Heart left ventricle (tissue), 16 donors: ENCODE measurements around the gene CEP112. TPM values are rescaled to one million over a fixed set of nuclear protein-coding genes. Genes with fewer than 3 reads are reported as not detected.

ENCODE experiments used
- ATAC-seq, 4 donors: fragments of 200-7000 bp; cut with Tn5 transposase; one replicate each; pipeline ENCODE4 v1.9.1; 2020 to 2022; ENCODE audit warnings: moderate library complexity in 4 of 4, mild to moderate bottlenecking in 3 of 4, moderate number of reproducible peaks in 1 of 4
- DNase-seq, 5 donors: peaks; one replicate each; pipeline ENCODE4 v3.0.0-alpha.2; 2020
- H3K27ac ChIP-seq, 12 donors: fragments of 200-600 bp; sonication (generic) in 4 of 12; one replicate each; pipeline versions ENCODE4 v1.5.0 to v1.8.0; 2016 to 2022; ENCODE audit warnings: mild to moderate bottlenecking in 2 of 12
- H3K27me3 ChIP-seq, 9 donors: fragments of 200-600 bp; sonication (generic) in 2 of 9; one replicate each; pipeline versions ENCODE4 v1.5.1 to v1.8.0; 2016 to 2022; ENCODE audit warnings: mild to moderate bottlenecking in 3 of 9
- H3K36me3 ChIP-seq, 9 donors: fragments of 200-600 bp; sonication (generic) in 2 of 9; one replicate each; pipeline versions ENCODE4 v1.5.0 to v1.8.0; 2018 to 2022; ENCODE audit warnings: mild to moderate bottlenecking in 2 of 9
- H3K4me1 ChIP-seq, 12 donors: fragments of 200-600 bp; sonication (generic) in 4 of 12; one replicate each; pipeline versions ENCODE4 v1.5.0 to v1.8.0; 2016 to 2022; ENCODE audit warnings: mild to moderate bottlenecking in 3 of 12
- H3K4me3 ChIP-seq, 12 donors: fragments of 200-600 bp; sonication (generic) in 4 of 12; one replicate each; pipeline versions ENCODE4 v1.5.0 to v1.8.0; 2017 to 2022; ENCODE audit warnings: mild to moderate bottlenecking in 9 of 12, moderate library complexity in 4 of 12
- H3K9me3 ChIP-seq, 12 donors: fragments of 200-600 bp; sonication (generic) in 4 of 12; one replicate each; pipeline versions ENCODE4 v1.5.0 to v1.8.0; 2016 to 2022; ENCODE audit warnings: mild to moderate bottlenecking in 1 of 12
- CTCF ChIP-seq, 12 donors: fragments of 200-600 bp; sonication (generic) in 4 of 12; IDR thresholded peaks; one replicate each; pipeline versions ENCODE4 v1.5.0 to v1.8.0; 2018 to 2022; ENCODE audit warnings: antibody characterized with exemption in 12 of 12, mild to moderate bottlenecking in 5 of 12
- POLR2A ChIP-seq, 2 donors: fragments of 450-650 bp; IDR thresholded peaks; one replicate each; pipeline ENCODE4 v1.6.1; 2017; ENCODE audit warnings: antibody characterized with exemption in 2 of 2, mild to moderate bottlenecking in 2 of 2, moderate library complexity in 2 of 2
- WGBS, 4 donors: extraction: QIAGEN DNeasy Blood & Tissue Kit in 2 of 4; methylation state at CpG; one replicate each; pipeline versions ENCODE4 v1.1.5 to v1.1.7; 2013 to 2018; 5-methylcytosine and 5-hydroxymethylcytosine counted together
- intact Hi-C, 10 donors: fragments of 100-400 bp; cut with DNase I; formaldehyde crosslinking; loops; one replicate each; pipeline versions ENCODE4 v1.11.1 to v1.14.2; 2022
- polyA plus RNA-seq, 2 donors: library from polyadenylated mRNA; stranded (reverse); fragments of 200-250 nt; gene quantifications; one replicate each; pipeline ENCODE4 v1.2.3, GENCODE V29; 2013
- total RNA-seq, 9 donors: library from RNA; depleted of rRNA in 2 of 9; stranded (reverse); fragments of >200 nt in 2 of 9; fragmentation: NEBNext Ultra II Directional in 3 of 9; extraction: Animal tissue kit (Norgen Biotek cat#: 25700) in 3 of 9; gene quantifications; one replicate each; pipeline versions ENCODE4 v1.1.0 to v1.2.4, GENCODE V29; 2016 to 2023
- donor health status: ischemic (EF 13 %, LVEDD 7.1; RV severe dilation, severe dysfunction).
- donor health status: healthy with polysubstance abuse.
- donor health status: DM: no; HTN: yes; CAD: no.
- donor health status: DM: no; HTN: no; CAD: no.
- donor health status: ischemic (EF 25% LVEDD 6.9; RV normal size, moderate dysfunction).
- donor health status: ischemic (EF 25% LVEDD 5.7; RV mildly dilated, moderate dysfunction).
- donor health status: healthy.
- donor health status: DM: yes; HTN: yes; CAD: no.
- donor health status: ischemic (EF 35%, LVEDD 5.7; RV mildly dilated, moderate dysfunction).
- donor health status: nonischemic (EF 11% LVEDD 7.7; RV severe dilation, severe dysfunction).
- donor health status: DM: yes; HTN: yes; CAD: no.
- donor health status: PGD.
- donor health status: ischemic (EF 29% LVEDD 5.4; RV normal size, mild dysfunction).
- donor health status: nonischemic (EF 23%, LVEDD 6.1; RV moderate dilation, normal function).

The CEP112 gene
- total and polyA plus RNA-seq, 11 donors: 5.5 to 28.3 (median 14.3) TPM

- Histone ChIP-seq H3K4me3 (no peak overlapping the region), H3K27ac (no peak overlapping the region), H3K9me3 (no peaks in the 10 kb centered on the region), H3K27me3 (peaks cover 0 to 3% (median 0%) of the 10 kb centered on the region in 9 donors), H3K4me1 (no peaks in the 10 kb centered on the region), H3K36me3 (no peaks in the 10 kb centered on the region)
- WGBS, 4 donors: 78 to 88% (median 84%) methylated on average over 5 of the region's 5 CpGs
- DNase-seq (no peak), ATAC-seq (no peak)
- no peak for TF ChIP-seq CTCF (IDR thresholded peaks at IDR 0.05)
- TF ChIP-seq POLR2A (IDR thresholded peaks at IDR 0.05): no peak
- intact Hi-C loops: no loop called here
Measured at GRCh38 chr17:66222798-66223350, 30.9 kb upstream of the CEP112 start.

GRCh38 chr17:66221755-66222530, 30.0 kb upstream of the CEP112 start:
- WGBS, 4 donors: 86 to 91% (median 89%) methylated on average over 11 of the region's 11 CpGs
- TF ChIP-seq POLR2A (IDR thresholded peaks at IDR 0.05): no peak
- TF ChIP-seq CTCF (IDR thresholded peaks at IDR 0.05): no peak

GRCh38 chr17:66221343-66221742, 29.4 kb upstream of the CEP112 start:
- intact Hi-C loops: no loop called here
- no peak overlapping the region for H3K4me3 ChIP-seq
- no peak overlapping the region for H3K27ac ChIP-seq
- no peaks in the 10 kb centered on the region for H3K36me3 ChIP-seq
- no peaks in the 10 kb centered on the region for H3K9me3 ChIP-seq
- H3K27me3 ChIP-seq: peaks cover 0 to 3% (median 0%) of the 10 kb centered on the region in 9 donors
- DNase-seq: no peak
- no peaks in the 10 kb centered on the region for H3K4me1 ChIP-seq
- no peak for ATAC-seq
- TF ChIP-seq CTCF (IDR thresholded peaks at IDR 0.05): no peak
- no peak for TF ChIP-seq POLR2A (IDR thresholded peaks at IDR 0.05)

More at GRCh38 chr17:66221755-66222530, 30.0 kb upstream of the CEP112 start:
- H3K9me3 ChIP-seq: no peaks in the 10 kb centered on the region
- peaks cover 0 to 3% (median 0%) of the 10 kb centered on the region in 9 donors for H3K27me3 ChIP-seq
- H3K4me1 ChIP-seq: no peaks in the 10 kb centered on the region
- ATAC-seq (no peak), DNase-seq (no peak)
- H3K27ac ChIP-seq: no peak overlapping the region
- intact Hi-C loops: no loop called here
- H3K36me3 ChIP-seq: no peaks in the 10 kb centered on the region
- H3K4me3 ChIP-seq: no peak overlapping the region

- Histone ChIP-seq H3K9me3 (no peaks in the 10 kb centered on the region), H3K27ac (no peak overlapping the region), H3K4me3 (no peak overlapping the region), H3K36me3 (no peaks in the 10 kb centered on the region), H3K27me3 (peaks cover 0 to 3% (median 0%) of the 10 kb centered on the region in 9 donors), H3K4me1 (no peaks in the 10 kb centered on the region)
- DNase-seq: no peak
- WGBS, 4 donors: 82 to 91% (median 89%) methylated on average over 8 of the region's 8 CpGs
- intact Hi-C loops: no loop called here
- no peak for TF ChIP-seq CTCF (IDR thresholded peaks at IDR 0.05)
- TF ChIP-seq POLR2A (IDR thresholded peaks at IDR 0.05): no peak
- no peak for ATAC-seq
Measured at GRCh38 chr17:66220079-66220835, 28.3 kb upstream of the CEP112 start.
